ENCODE data around the gene RNMT.
"Not testable (repeated sequence)": the region's sequence is repeated elsewhere in the genome, so short reads cannot be mapped to it uniquely, and the experiment has no call there.

Gene RNMT

DNA sequence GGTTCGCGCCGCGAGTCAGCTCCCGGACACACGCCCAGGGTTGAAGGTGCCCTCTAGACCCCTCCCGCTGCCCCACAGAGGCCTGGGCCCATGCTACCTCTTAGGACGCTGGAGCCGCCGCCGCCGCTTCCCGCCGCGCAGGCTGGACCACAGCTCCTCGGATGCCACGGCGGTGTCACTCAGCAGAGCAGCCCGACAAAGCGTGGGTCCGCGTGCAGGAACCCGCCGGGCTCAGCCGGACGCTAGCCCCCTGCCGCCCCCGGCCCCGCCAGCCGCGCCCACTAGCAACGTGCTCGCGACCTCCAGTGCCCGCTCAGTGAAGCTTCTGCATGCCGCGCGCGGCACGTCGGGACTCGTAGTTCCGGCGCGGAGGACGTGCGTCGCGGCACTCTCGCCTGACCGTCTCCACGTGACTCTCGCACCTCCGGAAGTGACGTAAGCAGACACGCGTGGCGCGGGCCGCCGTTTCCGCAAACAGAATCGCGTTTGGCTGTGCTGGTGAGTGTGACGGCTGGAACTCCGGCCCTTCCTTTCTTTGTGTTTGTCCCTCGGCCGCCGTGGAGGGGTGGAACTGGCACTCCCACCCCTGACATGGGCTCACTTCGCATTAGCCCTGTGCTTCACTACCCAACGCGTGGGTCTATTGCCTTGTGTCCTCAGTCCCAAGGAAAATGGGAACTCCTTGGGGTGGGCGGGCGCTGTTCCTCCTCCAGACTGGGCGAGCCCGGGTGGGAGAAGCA, at the start of gene RNMT, which contains the start of gene FAM210A:
TSS of gene RNMT (plus strand) at position 442 of the 740 bp plus-strand sequence. CDS start 4,845 bp downstream, outside the sequence.
TSS of gene FAM210A (minus strand) at position 327 of the 740 bp plus-strand sequence. CDS start 44,481 bp downstream, outside the sequence.
- peak; percentile 94 for DNase-seq

DNA sequence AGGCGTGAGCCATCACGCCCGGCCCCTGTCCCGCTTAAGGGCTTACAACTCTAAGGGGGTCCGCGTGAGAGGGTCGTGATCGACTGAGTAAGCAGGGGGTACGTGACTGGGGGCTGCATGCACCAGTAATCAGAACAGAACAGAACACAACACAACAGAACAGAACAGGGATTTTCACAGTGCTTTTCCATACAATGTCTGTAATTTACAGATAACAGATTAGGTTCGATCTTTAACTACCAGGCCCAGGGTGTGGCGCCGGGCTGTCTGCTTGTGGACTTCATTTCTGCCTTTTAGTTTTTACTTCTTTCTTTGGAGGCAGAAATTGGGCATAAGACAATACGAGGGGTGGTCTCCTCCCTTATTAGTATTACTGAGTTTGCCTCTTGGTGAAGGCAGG, 49.1 kb upstream of the RNMT start:
- DNase-seq: not testable (repeated sequence)

DNA sequence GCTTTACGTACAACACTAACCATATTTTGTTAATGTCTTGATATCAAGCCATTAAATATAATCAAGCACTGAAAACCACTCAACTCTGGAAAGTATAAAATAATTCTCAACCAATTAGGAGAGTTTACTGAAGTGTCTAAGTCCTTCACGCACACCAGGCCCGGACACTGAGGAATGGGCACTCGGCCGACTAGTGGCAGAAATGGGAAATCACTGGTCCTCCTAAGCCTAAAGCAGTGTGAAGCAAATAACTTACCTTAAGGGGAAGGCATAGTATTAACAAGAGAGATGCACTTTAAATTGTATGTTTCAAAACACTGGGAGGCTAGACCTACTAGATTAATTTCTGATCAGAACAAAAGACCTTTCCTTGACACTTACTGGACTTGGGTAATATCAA, 45.9 kb upstream of the RNMT start:
- no peak for DNase-seq

DNA sequence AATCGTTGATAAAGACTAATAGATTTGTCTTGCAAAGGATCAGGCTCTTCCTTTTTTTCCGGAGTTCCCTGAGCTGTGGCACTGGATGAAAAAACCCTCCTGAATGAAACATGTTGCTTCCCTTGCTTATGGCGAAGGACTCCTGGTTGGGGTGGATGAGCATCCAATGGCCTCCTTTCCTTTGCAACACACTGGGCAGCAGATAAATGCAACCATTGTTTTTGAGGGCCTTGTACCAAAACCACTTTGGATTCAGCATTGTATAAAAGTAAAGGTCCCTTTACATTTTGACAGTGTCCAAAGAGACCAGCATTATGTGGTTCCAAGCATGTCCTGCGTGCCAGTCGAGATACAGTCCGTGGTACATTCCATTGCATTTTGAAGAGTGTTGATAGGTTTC, 44.8 kb upstream of the RNMT start:
- DNase-seq: no peak

GRCh38 chr18:13684546-13684945, 41.9 kb upstream of the RNMT start:
- DNase-seq: no peak

GRCh38 chr18:13688191-13689136, 38.0 kb upstream of the RNMT start:
- DNase-seq: no peak

DNA sequence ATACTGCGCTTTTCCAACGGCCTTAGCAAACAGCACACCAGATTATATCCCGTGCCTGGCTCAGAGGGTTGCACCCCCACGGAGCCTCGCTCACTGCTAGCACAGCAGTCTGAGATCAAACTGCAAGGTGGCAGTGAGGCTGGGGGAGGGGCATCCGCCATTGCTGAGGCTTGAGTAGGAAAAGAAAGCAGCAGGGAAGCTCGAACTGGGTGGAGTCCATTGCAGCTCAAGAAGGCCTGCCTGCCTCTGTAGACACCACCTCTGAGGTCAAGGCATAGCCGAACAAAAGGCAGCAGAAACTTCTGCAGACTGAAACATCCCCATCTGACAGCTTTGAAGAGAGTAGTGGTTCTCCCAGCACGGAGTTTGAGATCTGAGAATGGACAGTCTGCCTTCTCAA, 36.4 kb upstream of the RNMT start:
- DNase-seq: not testable (repeated sequence)

- DNase-seq: not testable (repeated sequence)
These were observed 31.1 kb upstream of the RNMT start for GRCh38 chr18:13695337-13695736.

DNA sequence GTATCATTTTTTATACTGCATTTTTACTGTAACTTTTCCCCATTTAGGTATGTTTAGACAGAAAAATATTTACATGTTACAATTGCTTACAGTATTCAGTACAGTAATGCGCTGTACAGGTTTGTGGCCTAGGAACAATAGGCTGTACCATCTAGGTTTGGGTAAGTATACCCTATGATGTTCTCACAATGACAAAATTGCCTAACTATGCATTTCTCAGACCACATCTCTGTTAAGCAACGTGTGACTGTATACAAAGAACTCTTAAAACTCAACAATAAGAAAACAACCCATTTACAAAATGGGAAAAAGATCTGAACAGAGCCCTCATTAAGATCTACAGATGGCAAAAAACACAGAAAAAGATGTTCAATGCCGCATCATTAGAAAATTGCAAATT, 29.5 kb upstream of the RNMT start:
- DNase-seq: no peak

DNA sequence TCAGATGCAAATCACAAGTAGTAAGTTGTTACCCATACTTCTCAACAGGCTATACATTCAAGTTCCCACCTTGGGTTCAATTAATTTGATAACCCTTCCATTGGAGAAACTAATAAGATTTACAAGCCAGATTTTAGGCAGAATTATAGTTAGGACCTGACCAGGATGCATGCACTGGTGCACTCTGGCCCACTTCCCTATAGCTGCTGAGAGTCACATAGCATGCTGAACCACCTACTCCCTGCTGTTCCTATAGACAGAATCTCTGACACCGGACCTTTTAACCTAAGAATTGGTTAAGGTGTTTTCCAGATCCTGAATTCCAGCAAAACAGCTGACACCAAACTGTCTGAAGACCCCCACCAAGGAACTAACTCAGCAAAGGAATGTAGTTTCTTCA, 26.3 kb upstream of the RNMT start:
- DNase-seq: no peak

DNA sequence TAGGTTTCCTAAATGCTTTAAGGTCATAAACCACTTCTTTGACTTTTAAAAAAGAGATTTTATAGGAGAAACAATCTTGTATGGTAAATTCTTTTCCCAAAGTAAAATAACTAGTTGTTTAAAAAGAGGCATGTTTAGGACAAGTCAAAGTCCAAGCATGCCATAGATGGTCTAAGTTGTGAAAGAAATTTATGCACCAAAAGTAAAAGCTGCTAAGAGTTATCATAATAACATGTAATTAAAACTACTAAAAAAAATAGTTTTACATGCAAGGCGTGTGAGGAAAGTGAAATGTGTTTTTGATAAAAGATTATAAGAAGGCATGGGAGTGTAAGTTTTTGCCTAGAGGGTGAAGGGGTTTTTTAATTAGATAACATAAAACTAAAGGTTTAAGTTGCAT, 22.6 kb upstream of the RNMT start:
- no peak for DNase-seq

DNA sequence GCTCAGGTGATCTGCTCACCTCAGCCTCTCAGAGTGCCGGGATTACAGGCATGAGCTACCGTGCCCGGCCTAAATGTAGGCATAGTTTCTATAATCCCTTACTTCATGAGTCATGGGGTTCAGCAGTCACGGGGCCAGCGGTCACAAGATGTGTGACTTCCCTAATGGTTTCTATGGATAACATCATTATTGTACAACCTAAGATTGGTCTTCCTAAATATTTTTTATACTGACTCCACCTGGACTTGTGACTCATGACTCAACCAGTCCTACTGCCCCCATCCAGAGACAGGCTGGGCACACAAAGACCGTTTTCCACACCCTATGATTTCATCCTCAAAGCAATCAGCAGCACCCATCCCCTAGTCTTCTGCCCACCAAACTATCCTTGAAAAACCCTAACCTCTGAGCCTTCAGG, 16.1 kb upstream of the RNMT start:
- no peak for DNase-seq

DNA sequence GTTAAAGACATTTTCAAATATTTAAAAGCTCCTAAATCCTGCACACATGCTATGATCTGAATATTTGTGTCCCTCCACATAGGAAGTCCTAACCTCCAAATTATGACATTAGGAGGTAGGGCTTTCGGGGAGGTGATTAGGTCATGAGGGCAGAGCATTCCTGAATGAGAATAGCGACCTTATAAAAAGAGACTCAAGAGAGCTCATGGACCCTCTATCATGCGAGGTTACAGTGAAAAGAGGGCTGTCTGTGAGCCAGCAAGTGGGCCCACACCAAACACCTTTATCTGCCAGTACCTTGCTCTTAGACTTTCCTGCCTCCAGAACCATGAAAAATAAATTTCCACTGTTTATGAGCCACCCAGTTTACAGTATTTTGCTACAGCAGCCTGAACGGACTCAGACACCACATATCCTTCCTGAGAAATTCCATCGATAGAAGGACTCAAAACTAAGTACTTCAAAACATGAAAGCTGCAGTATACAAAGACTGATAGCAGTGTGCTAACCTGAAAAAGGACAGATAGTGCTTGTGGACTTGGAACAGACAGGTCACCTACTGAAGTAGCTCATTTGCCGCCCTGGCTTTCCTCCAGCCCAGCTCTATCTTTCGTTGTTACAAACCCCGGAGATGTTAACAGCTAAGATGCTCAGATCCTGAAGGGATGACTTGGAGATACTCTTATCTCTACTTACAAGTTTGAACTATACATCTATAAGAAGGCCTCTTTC, 13.9 kb upstream of the RNMT start:
- no peak for DNase-seq

- no peak for DNase-seq
These were observed 12.9 kb upstream of the RNMT start for GRCh38 chr18:13713455-13714055.

- DNase-seq: no peak
These were observed 11.1 kb upstream of the RNMT start for GRCh38 chr18:13715330-13715729.

DNA sequence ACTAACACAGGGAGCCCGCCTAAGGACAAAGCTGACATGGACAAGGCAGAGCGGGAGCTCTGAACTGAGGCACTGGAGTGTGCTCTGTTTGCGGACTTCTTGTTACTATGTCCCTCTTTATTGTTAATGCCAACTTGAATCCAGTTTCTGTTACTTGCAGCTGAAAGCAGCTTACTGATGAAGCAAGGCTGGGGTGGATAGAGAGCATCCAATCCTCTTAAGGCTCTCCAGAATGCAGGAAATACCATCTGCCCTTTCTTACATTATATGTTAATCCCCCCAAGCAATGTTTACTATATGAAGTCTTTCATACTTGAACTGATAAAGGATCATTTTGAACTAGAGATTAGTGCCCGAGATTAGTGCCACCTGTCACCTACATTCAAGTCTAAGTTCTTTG, 9.6 kb upstream of the RNMT start:
- DNase-seq: no peak

- no peak for DNase-seq
These were observed 6.3 kb upstream of the RNMT start for GRCh38 chr18:13720123-13720522.

GRCh38 chr18:13720847-13721246, 5.6 kb upstream of the RNMT start:
- DNase-seq: no peak

- no peak for DNase-seq
These were observed 774 bp upstream of the RNMT start for GRCh38 chr18:13725566-13726231.

GRCh38 chr18:13726972-13727331, 479 bp downstream of the RNMT start:
- DNase-seq: no peak

- DNase-seq: no peak
These were observed 4.0 kb downstream of the RNMT start for GRCh38 chr18:13730481-13730880.

DNA sequence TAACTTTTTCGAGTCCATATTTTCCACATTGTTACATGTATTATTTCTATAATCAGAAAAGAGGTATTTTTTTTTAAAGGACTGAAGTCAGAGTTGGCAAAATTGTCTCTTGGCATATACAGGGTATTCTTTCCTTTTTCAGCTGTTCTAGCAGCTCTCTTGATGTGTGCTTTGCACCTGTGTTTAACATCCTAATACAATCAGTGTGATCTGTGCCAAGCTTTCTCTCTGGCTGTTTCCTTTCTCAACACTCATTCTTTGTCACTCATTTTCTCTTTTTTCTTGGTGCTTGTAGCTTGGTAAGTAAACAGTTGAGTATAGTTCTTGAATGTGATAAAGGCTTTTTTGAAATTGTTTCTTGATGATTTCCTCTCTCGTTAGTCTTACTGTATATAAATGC, 9.2 kb downstream of the RNMT start:
- DNase-seq: no peak

All from CD4-positive, alpha-beta T cell treated with Interleukin-15 for 1 hour (primary cell).